C4-2B (cell line): Measurements from ENCODE around the gene TAMALIN.

Experiments used
- CTCF ChIP-seq: fragments of 450-650 bp; conservative IDR thresholded peaks from 2 replicates; pipeline ENCODE4 v1.5.1; 2017; ENCODE audit warnings: mild to moderate bottlenecking
- ZFX ChIP-seq: fragments of 450-650 bp; IDR thresholded peaks from 2 replicates; pipeline ENCODE4 v1.6.1; 2017

GRCh38 chr12:51977320-51977753, 29.4 kb upstream of the TAMALIN start:
- TF ChIP-seq CTCF: no peak
- no peak for TF ChIP-seq ZFX
